ENCODE measurements around the gene SMYD2. TPM values are rescaled to one million over a fixed set of nuclear protein-coding genes. Genes with fewer than 3 reads are reported as not detected.
A peak's percentile ranks its signal among the peaks of the same experiment; 100 is the strongest.

SMYD2 gene
- polyA plus RNA-seq, 2 of the 4 experiments (the other 2 are of a cell fraction) = 32.3 to 54.9 TPM

DNA sequence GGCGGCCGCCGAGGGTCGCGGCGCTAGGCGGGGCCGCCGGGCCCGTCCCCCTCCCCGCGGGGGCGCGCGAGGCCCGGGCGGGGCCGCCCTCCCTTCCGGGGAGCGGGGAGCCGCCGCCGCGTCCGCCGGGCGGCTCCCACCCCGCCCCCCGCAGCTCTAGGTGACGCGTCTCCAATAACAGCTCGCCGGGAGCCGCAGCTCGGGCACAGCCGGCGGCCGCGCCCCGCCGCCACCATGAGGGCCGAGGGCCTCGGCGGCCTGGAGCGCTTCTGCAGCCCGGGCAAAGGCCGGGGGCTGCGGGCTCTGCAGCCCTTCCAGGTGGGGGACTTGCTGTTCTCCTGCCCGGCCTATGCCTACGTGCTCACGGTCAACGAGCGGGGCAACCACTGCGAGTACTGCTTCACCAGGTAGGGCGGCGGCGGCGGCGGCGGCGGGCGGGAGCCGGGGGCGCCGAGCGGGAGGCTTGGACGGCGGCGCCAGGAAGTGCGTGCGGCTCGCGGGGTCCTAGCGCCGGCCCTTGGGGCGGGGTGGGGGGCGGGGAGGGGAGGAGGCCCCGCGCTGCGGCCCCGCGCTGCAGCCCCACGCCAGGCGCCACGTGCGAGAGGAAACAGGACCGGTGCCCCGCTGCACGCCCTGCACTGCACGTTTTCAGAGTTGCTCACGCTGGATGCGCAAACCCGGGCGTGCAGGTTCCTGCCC, at the start of gene SMYD2 (continued):
- TF ChIP-seq, protein P1, sequence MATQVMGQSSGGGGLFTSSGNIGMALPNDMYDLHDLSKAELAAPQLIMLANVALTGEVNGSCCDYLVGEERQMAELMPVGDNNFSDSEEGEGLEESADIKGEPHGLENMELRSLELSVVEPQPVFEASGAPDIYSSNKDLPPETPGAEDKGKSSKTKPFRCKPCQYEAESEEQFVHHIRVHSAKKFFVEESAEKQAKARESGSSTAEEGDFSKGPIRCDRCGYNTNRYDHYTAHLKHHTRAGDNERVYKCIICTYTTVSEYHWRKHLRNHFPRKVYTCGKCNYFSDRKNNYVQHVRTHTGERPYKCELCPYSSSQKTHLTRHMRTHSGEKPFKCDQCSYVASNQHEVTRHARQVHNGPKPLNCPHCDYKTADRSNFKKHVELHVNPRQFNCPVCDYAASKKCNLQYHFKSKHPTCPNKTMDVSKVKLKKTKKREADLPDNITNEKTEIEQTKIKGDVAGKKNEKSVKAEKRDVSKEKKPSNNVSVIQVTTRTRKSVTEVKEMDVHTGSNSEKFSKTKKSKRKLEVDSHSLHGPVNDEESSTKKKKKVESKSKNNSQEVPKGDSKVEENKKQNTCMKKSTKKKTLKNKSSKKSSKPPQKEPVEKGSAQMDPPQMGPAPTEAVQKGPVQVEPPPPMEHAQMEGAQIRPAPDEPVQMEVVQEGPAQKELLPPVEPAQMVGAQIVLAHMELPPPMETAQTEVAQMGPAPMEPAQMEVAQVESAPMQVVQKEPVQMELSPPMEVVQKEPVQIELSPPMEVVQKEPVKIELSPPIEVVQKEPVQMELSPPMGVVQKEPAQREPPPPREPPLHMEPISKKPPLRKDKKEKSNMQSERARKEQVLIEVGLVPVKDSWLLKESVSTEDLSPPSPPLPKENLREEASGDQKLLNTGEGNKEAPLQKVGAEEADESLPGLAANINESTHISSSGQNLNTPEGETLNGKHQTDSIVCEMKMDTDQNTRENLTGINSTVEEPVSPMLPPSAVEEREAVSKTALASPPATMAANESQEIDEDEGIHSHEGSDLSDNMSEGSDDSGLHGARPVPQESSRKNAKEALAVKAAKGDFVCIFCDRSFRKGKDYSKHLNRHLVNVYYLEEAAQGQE (IDR thresholded peaks at IDR 0.05) = no peak
- TF ChIP-seq JUN (IDR thresholded peaks at IDR 0.05) = peak; percentile 61 to 79; a peak in 4 of 5 replicates
- TF ChIP-seq, protein P2, sequence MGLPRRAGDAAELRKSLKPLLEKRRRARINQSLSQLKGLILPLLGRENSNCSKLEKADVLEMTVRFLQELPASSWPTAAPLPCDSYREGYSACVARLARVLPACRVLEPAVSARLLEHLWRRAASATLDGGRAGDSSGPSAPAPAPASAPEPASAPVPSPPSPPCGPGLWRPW (IDR thresholded peaks at IDR 0.05) = no peak
- no peak for TF ChIP-seq CBX2 (IDR thresholded peaks at IDR 0.05; ENCODE audit: borderline replicate concordance, low read depth)
- TF ChIP-seq TFCP2L1 (CRISPR knock-in tag; IDR thresholded peaks at IDR 0.05) = no peak
- no peak for TF ChIP-seq GATA3 (IDR thresholded peaks at IDR 0.05; ENCODE audit: borderline replicate concordance)
- peak; percentile 88 for TF ChIP-seq PHF8 (IDR thresholded peaks at IDR 0.05; ENCODE audit: borderline replicate concordance, low read depth)
- 0 out of 2 replicates have a peak, but pooled peaks have one; percentile 59 for TF ChIP-seq HOXB5 (CRISPR knock-in tag; IDR thresholded peaks at IDR 0.05)
- TF ChIP-seq, protein P3, sequence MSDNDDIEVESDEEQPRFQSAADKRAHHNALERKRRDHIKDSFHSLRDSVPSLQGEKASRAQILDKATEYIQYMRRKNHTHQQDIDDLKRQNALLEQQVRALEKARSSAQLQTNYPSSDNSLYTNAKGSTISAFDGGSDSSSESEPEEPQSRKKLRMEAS (IDR thresholded peaks at IDR 0.05) = peak; percentile 94
- peak; percentile 18; the same call in 1 of the 3 replicates for TF ChIP-seq SMC3 (IDR thresholded peaks at IDR 0.05)
- TF ChIP-seq MAFK (IDR thresholded peaks at IDR 0.05; ENCODE audit: partially characterized antibody) = no peak
- TF ChIP-seq ZSCAN20 (CRISPR knock-in tag; IDR thresholded peaks at IDR 0.05) = no peak
- TF ChIP-seq ZFP36 (IDR thresholded peaks at IDR 0.05; ENCODE audit: borderline replicate concordance, partially characterized antibody) = no peak
- no peak for TF ChIP-seq MAZ (IDR thresholded peaks at IDR 0.05; ENCODE audit: borderline replicate concordance, low read depth, low read length)
- TF ChIP-seq, protein P4, sequence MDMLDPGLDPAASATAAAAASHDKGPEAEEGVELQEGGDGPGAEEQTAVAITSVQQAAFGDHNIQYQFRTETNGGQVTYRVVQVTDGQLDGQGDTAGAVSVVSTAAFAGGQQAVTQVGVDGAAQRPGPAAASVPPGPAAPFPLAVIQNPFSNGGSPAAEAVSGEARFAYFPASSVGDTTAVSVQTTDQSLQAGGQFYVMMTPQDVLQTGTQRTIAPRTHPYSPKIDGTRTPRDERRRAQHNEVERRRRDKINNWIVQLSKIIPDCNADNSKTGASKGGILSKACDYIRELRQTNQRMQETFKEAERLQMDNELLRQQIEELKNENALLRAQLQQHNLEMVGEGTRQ (IDR thresholded peaks at IDR 0.05) = no peak
- TF ChIP-seq CHD2 (IDR thresholded peaks at IDR 0.05; ENCODE audit: low read length, partially characterized antibody) = no peak
- TF ChIP-seq ESRRA (IDR thresholded peaks at IDR 0.05; ENCODE audit: borderline replicate concordance, low read length) = no peak
- no peak for TF ChIP-seq TP53 (CRISPR knock-in tag; IDR thresholded peaks at IDR 0.05)

DNA sequence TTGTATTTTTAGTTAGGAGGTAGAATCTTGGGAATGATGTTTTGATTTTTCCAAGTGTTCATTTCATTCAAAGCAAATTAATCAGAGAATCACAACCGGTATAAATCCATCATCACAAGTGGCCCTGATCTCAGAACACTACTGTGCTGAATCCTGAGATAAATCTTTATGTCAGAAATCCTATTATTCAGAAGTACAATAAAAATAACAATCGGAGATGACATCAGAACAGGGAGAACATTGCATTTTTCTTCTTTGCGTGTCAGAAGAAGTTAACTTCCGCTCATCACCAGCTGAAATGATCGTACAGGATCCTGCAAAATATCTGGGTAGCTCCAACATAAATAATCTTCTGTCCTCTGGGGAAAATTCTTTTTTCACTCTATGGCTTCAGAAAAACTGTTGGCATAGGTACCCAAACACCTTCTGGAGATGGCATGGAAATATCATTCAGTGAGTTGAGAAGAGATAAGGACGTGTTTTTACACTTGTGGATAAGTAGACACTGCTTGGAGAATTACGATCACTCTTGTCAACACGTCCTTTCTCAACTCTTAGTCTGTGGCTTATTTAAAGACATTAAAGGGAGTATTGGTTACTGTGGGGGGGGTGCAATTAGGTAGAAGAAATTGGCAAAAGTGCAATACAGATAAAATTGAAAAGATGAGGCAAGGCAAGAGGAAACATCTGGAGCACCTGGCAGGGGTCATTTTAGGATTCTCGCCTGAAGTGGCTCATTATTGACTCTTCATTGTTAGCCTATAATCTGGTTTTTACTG, 46.9 kb upstream of the SMYD2 start:
- H3K4me1 ChIP-seq = no peaks in the 10 kb centered on the region
- CTCF ChIA-PET = no interaction called here
- WGBS (ENCODE audit: missing lambda C conversion rate) = 72% methylated on average over 9 of the region's 9 CpGs
- DNase-seq (ENCODE audit: low read depth in 1 of 2, low spot score in 1 of 2) (no peak), ATAC-seq (no peak), FAIRE-seq (no peak)
- H3K4me2 ChIP-seq = no peak overlapping the region
- H3K9me3 ChIP-seq = no peaks in the 10 kb centered on the region
- H3K4me3 ChIP-seq = no peak overlapping the region
- POLR2A ChIA-PET = no interaction called here
- H3K27ac ChIP-seq = no peak overlapping the region
- TF ChIP-seq, protein P1 (IDR thresholded peaks at IDR 0.05) = no peak
- no peak for TF ChIP-seq RARB (CRISPR knock-in tag; IDR thresholded peaks at IDR 0.05)
- no peak for TF ChIP-seq POLR2A (IDR thresholded peaks at IDR 0.05; ENCODE audit: low read length)
- no peak for TF ChIP-seq SMC3 (IDR thresholded peaks at IDR 0.05)
- TF ChIP-seq, protein P5, sequence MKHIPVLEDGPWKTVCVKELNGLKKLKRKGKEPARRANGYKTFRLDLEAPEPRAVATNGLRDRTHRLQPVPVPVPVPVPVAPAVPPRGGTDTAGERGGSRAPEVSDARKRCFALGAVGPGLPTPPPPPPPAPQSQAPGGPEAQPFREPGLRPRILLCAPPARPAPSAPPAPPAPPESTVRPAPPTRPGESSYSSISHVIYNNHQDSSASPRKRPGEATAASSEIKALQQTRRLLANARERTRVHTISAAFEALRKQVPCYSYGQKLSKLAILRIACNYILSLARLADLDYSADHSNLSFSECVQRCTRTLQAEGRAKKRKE (CRISPR knock-in tag; IDR thresholded peaks at IDR 0.05; ENCODE audit: low read depth) = no peak
- TF ChIP-seq FOXS1 (CRISPR knock-in tag; IDR thresholded peaks at IDR 0.05) = no peak
- TF ChIP-seq ZNF302 (CRISPR knock-in tag; IDR thresholded peaks at IDR 0.05) = no peak
- no peak for TF ChIP-seq ESRRA (IDR thresholded peaks at IDR 0.05; ENCODE audit: borderline replicate concordance, low read length)
- TF ChIP-seq RCOR1 (IDR thresholded peaks at IDR 0.05; ENCODE audit: low read depth, low read length) = no peak
- TF ChIP-seq MAZ (IDR thresholded peaks at IDR 0.05; ENCODE audit: borderline replicate concordance, low read depth, low read length) = no peak
- TF ChIP-seq MYC (IDR thresholded peaks at IDR 0.05; ENCODE audit: borderline replicate concordance, low read length) = no peak
- TF ChIP-seq ZSCAN20 (CRISPR knock-in tag; IDR thresholded peaks at IDR 0.05) = no peak
- TF ChIP-seq, protein P6, sequence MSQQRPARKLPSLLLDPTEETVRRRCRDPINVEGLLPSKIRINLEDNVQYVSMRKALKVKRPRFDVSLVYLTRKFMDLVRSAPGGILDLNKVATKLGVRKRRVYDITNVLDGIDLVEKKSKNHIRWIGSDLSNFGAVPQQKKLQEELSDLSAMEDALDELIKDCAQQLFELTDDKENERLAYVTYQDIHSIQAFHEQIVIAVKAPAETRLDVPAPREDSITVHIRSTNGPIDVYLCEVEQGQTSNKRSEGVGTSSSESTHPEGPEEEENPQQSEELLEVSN (IDR thresholded peaks at IDR 0.05; ENCODE audit: borderline replicate concordance, low read depth) = no peak

All from A549 (cell line).